ENCODE measurements around the gene C20orf204.

Gene C20orf204

GRCh38 chr20:64027981-64028685 lies 7.8 kb upstream of the C20orf204 start:
- FAIRE-seq, result no peak

GRCh38 chr20:64029293-64030117 lies 6.5 kb upstream of the C20orf204 start:
- FAIRE-seq, result no peak

GRCh38 chr20:64030371-64031134 lies 5.4 kb upstream of the C20orf204 start:
- no peak for FAIRE-seq

- no peak for FAIRE-seq
Observed at GRCh38 chr20:64031822-64032314, 4.1 kb upstream of the C20orf204 start.

GRCh38 chr20:64032706-64033624 lies 3.0 kb upstream of the C20orf204 start:
- FAIRE-seq, result no peak

GRCh38 chr20:64033981-64034493 lies 1.9 kb upstream of the C20orf204 start:
- FAIRE-seq, result no peak

- no peak for FAIRE-seq
Observed at GRCh38 chr20:64035066-64035932, 683 bp upstream of the C20orf204 start.

GRCh38 chr20:64036346-64037198 lies 590 bp downstream of the C20orf204 start:
- FAIRE-seq, result no peak

GRCh38 chr20:64037199-64037497 lies 1.2 kb downstream of the C20orf204 start:
- FAIRE-seq, result no peak

- no peak for FAIRE-seq
Observed at GRCh38 chr20:64037498-64038213, 1.7 kb downstream of the C20orf204 start.

GRCh38 chr20:64038224-64038564 lies 2.2 kb downstream of the C20orf204 start:
- no peak for FAIRE-seq

GRCh38 chr20:64038565-64039292 lies 2.7 kb downstream of the C20orf204 start:
- no peak for FAIRE-seq

- FAIRE-seq, result no peak
Observed at GRCh38 chr20:64039293-64040160, 3.5 kb downstream of the C20orf204 start.

- FAIRE-seq, result no peak
Observed at GRCh38 chr20:64040231-64041039, 4.5 kb downstream of the C20orf204 start.

GRCh38 chr20:64041040-64041780 lies 5.2 kb downstream of the C20orf204 start:
- no peak for FAIRE-seq

- FAIRE-seq, result no peak
Observed at GRCh38 chr20:64041781-64042053, 5.7 kb downstream of the C20orf204 start.
